H9 (cell line): Measurements from ENCODE around the gene PEX7. TPM values are rescaled to one million over a fixed set of nuclear protein-coding genes. Genes with fewer than 3 reads are reported as not detected.

Source experiments
- DNase-seq: peaks from one replicate; pipeline ENCODE4 v3.0.0-alpha.2; 2017
- H2AFZ ChIP-seq: one replicate; pipeline ENCODE4 v1.6.1; 2013; ENCODE audit warnings: mild to moderate bottlenecking, low read length, control low read depth, moderate library complexity
- H2AK5ac ChIP-seq: 2 replicates; pipeline ENCODE4 v1.6.1; 2013; ENCODE audit warnings: low read length, control low read depth, mixed read lengths; ENCODE audit not compliant: insufficient read length
- H2BK120ac ChIP-seq: one replicate; pipeline ENCODE4 v1.6.1; 2013; ENCODE audit warnings: low read depth, mild to moderate bottlenecking, low read length, control low read depth, inconsistent platforms; ENCODE audit not compliant: poor library complexity, severe bottlenecking
- H2BK12ac ChIP-seq: 2 replicates; pipeline ENCODE4 v1.6.1; 2013; ENCODE audit warnings: low read length, control low read depth, mixed read lengths, low read depth; ENCODE audit not compliant: insufficient read length
- H2BK15ac ChIP-seq: 2 replicates; pipeline ENCODE4 v1.6.1; 2013; ENCODE audit warnings: low read depth, low read length, control low read depth
- H2BK20ac ChIP-seq: one replicate; pipeline ENCODE4 v1.6.1; 2013; ENCODE audit warnings: low read depth, mild to moderate bottlenecking, low read length, control low read depth, inconsistent platforms; ENCODE audit not compliant: poor library complexity, severe bottlenecking
- H2BK5ac ChIP-seq: 2 replicates; pipeline ENCODE4 v1.6.1; 2013; ENCODE audit warnings: low read length, control low read depth, mixed read lengths; ENCODE audit not compliant: insufficient read length
- H3K14ac ChIP-seq: 2 replicates; pipeline ENCODE4 v1.6.1; 2013; ENCODE audit warnings: low read length, control low read depth; ENCODE audit not compliant: insufficient read depth
- H3K18ac ChIP-seq: 2 replicates; pipeline ENCODE4 v1.6.1; 2013; ENCODE audit warnings: low read depth, mild to moderate bottlenecking, mixed read lengths, low read length, control low read depth; ENCODE audit not compliant: insufficient read length
- H3K23ac ChIP-seq: 2 replicates; pipeline ENCODE4 v1.6.1; 2013; ENCODE audit warnings: low read length, control low read depth, mixed read lengths, low read depth; ENCODE audit not compliant: insufficient read length
- H3K23me2 ChIP-seq: 2 replicates; pipeline ENCODE4 v1.6.1; 2013; ENCODE audit warnings: low read depth, mild to moderate bottlenecking, mixed read lengths, low read length, control low read depth; ENCODE audit not compliant: insufficient read length, poor library complexity, severe bottlenecking
- H3K27ac ChIP-seq: 2 replicates; pipeline ENCODE4 v1.5.1; 2013; ENCODE audit warnings: low read length, control low read depth, mixed read lengths, low read depth; ENCODE audit not compliant: insufficient read length
- H3K27me3 ChIP-seq: 2 replicates; pipeline ENCODE4 v1.6.1; 2013; ENCODE audit warnings: low read length, control low read depth, inconsistent platforms; ENCODE audit not compliant: insufficient read depth
- H3K4ac ChIP-seq: 2 replicates; pipeline ENCODE4 v1.6.1; 2013; ENCODE audit warnings: low read depth, mild to moderate bottlenecking, control low read depth, inconsistent platforms, low read length, moderate library complexity
- H3K4me1 ChIP-seq: 2 replicates; pipeline ENCODE4 v1.6.1; 2013; ENCODE audit warnings: low read length, control low read depth, inconsistent platforms; ENCODE audit not compliant: insufficient read depth
- H3K4me2 ChIP-seq: 2 replicates; pipeline ENCODE4 v1.6.1; 2013; ENCODE audit warnings: low read length, control low read depth, mixed read lengths; ENCODE audit not compliant: insufficient read length, insufficient read depth
- H3K56ac ChIP-seq: 2 replicates; pipeline ENCODE4 v1.6.1; 2013; ENCODE audit warnings: low read depth, mild to moderate bottlenecking, mixed read lengths, low read length, control low read depth; ENCODE audit not compliant: insufficient read length
- H3K79me1 ChIP-seq: 2 replicates; pipeline ENCODE4 v1.6.1; 2013; ENCODE audit warnings: low read depth, mild to moderate bottlenecking, moderate library complexity, low read length, control low read depth, inconsistent platforms; ENCODE audit not compliant: insufficient read depth, poor library complexity, severe bottlenecking
- H3K79me2 ChIP-seq: 2 replicates; pipeline ENCODE4 v1.6.1; 2013; ENCODE audit warnings: low read length, control low read depth, inconsistent platforms; ENCODE audit not compliant: insufficient read depth
- H3K9ac ChIP-seq: 2 replicates; pipeline ENCODE4 v1.6.1; 2013; ENCODE audit warnings: low read length, control low read depth, mixed read lengths; ENCODE audit not compliant: insufficient read length; ENCODE audit errors: extremely low read depth
- H3K9me3 ChIP-seq: one replicate; pipeline ENCODE4 v1.6.1; 2013; ENCODE audit warnings: low read depth, low read length, inconsistent platforms; ENCODE audit not compliant: control insufficient read depth
- H3T11ph ChIP-seq: one replicate; pipeline ENCODE4 v1.6.1; 2013; ENCODE audit warnings: mild to moderate bottlenecking, low read length, control low read depth, inconsistent platforms
- H4K20me1 ChIP-seq: one replicate; pipeline ENCODE4 v1.6.1; 2013; ENCODE audit not compliant: control insufficient read depth, insufficient read length, insufficient read depth
- H4K5ac ChIP-seq: 2 replicates; pipeline ENCODE4 v1.6.1; 2013; ENCODE audit warnings: low read depth, mild to moderate bottlenecking, mixed read lengths, low read length, control low read depth; ENCODE audit not compliant: insufficient read length
- H4K8ac ChIP-seq: replicated peaks from 2 replicates; pipeline ENCODE4 v1.6.1; 2013; ENCODE audit warnings: low read length, control low read depth, mixed read lengths, low read depth; ENCODE audit not compliant: insufficient read length
- H4K91ac ChIP-seq: 2 replicates; pipeline ENCODE4 v1.6.1; 2013; ENCODE audit warnings: low read depth, mild to moderate bottlenecking, moderate library complexity, mixed read lengths, low read length, control low read depth; ENCODE audit not compliant: insufficient read length
- H3K27ac Mint-ChIP-seq, 3 experiments: 2 replicates in 2 of 3; 3 replicates in 1 of 3; pipeline ENCODE4 v1.8.0; 2020 to 2021; ENCODE audit warnings: mixed read lengths in 3 of 3, mild to moderate bottlenecking in 1 of 3, moderate library complexity in 1 of 3
- H3K27me3 Mint-ChIP-seq: 2 replicates; pipeline ENCODE4 v1.8.0; 2021; ENCODE audit warnings: low read depth, mild to moderate bottlenecking, moderate library complexity, mixed read lengths
- H3K36me3 Mint-ChIP-seq, 3 experiments: 2 replicates in 2 of 3; 3 replicates in 1 of 3; pipeline ENCODE4 v1.8.0; 2020 to 2021; ENCODE audit warnings: low read depth in 3 of 3, mixed read lengths in 3 of 3; ENCODE audit not compliant: insufficient read depth in 1 of 3
- H3K4me1 Mint-ChIP-seq, 2 experiments: 2 replicates each; pipeline ENCODE4 v1.8.0; 2020; ENCODE audit warnings: mixed read lengths in 2 of 2
- H3K4me3 Mint-ChIP-seq, 2 experiments: 2 replicates in 1 of 2; 3 replicates in 1 of 2; pipeline ENCODE4 v1.8.0; 2020 to 2021; ENCODE audit warnings: mild to moderate bottlenecking in 2 of 2, mixed read lengths in 2 of 2, moderate library complexity in 1 of 2
- H3K9me3 Mint-ChIP-seq, 2 experiments: 2 replicates in 1 of 2; 3 replicates in 1 of 2; pipeline ENCODE4 v1.8.0; 2020; ENCODE audit warnings: mild to moderate bottlenecking in 2 of 2, mixed read lengths in 2 of 2, moderate library complexity in 1 of 2
- CTCF ChIP-seq: fragments of 200-600 bp; sonication (generic); conservative IDR thresholded peaks from 3 replicates; pipeline ENCODE4 v1.8.0; 2021; ENCODE audit warnings: antibody characterized with exemption, mild to moderate bottlenecking
- WGBS: extraction: QIAGEN DNeasy Blood & Tissue Kit; methylation state at CpG from one replicate; pipeline ENCODE4 v1.1.7; 2013; ENCODE audit warnings: missing lambda C conversion rate, low lambda C conversion rate, mixed read lengths; ENCODE audit not compliant: insufficient read length; ENCODE audit errors: extremely low coverage; 5-methylcytosine and 5-hydroxymethylcytosine counted together
- total RNA-seq: library from RNA; stranded (reverse); gene quantifications from 2 replicates; pipeline ENCODE4 v1.2.1, GENCODE V29; 2021

PEX7 gene
- total RNA-seq, 1 experiment from 2014 or later = 8.4 TPM

GRCh38 chr6:136920671-136921380 lies 98.4 kb downstream of the PEX7 start:
- H2BK120ac ChIP-seq = no peak overlapping the region
- H3K18ac ChIP-seq = no peak overlapping the region
- H3K36me3 Mint-ChIP-seq = no peaks in the 10 kb centered on the region; a peak in 2 of 7 replicates
- no peaks in the 10 kb centered on the region for H3K79me1 ChIP-seq
- peak; percentile 43 for DNase-seq
- no peak overlapping the region for H2BK5ac ChIP-seq
- H4K91ac ChIP-seq = no peak overlapping the region
- H3K9me3 Mint-ChIP-seq = no peaks in the 10 kb centered on the region; a peak in 1 of 5 replicates
- no peak overlapping the region for H2AK5ac ChIP-seq
- peaks cover 25% of the 10 kb centered on the region for H3K23me2 ChIP-seq
- H4K8ac ChIP-seq = no peak overlapping the region
- no peaks in the 10 kb centered on the region for H3K79me2 ChIP-seq
- H3K4me1 Mint-ChIP-seq = peaks cover 6 to 19% of the 10 kb centered on the region in 2 experiments
- no peak overlapping the region for H2AFZ ChIP-seq
- peaks cover 70% of the 10 kb centered on the region for H3K27me3 Mint-ChIP-seq
- no peak overlapping the region for H2BK12ac ChIP-seq
- H3K4me1 ChIP-seq = peaks cover 2% of the 10 kb centered on the region; the same call in 1 of the 2 replicates
- TF ChIP-seq CTCF = no peak
- no peak overlapping the region for H3K9ac ChIP-seq
- no peaks in the 10 kb centered on the region for H4K20me1 ChIP-seq
- no peak overlapping the region for H3K23ac ChIP-seq
- H3K9me3 ChIP-seq = no peaks in the 10 kb centered on the region
- no peak overlapping the region for H3K4ac ChIP-seq
- no peak overlapping the region for H3T11ph ChIP-seq
- H3K27ac ChIP-seq = no peak overlapping the region
- H2BK20ac ChIP-seq = no peak overlapping the region
- no peak overlapping the region for H3K14ac ChIP-seq
- no peak overlapping the region for H4K5ac ChIP-seq
- WGBS = no CpG with 5 or more reads among the region's 37 CpGs
- peak overlapping the region; percentile 55 for H3K4me2 ChIP-seq
- H2BK15ac ChIP-seq = no peak overlapping the region
- peak overlapping the region; percentile 63 to 82 for H3K4me3 Mint-ChIP-seq
- no peak overlapping the region for H3K56ac ChIP-seq
- H3K27ac Mint-ChIP-seq = no peak overlapping the region
- H3K27me3 ChIP-seq = peaks cover 26% of the 10 kb centered on the region; the same call in 1 of the 2 replicates
